HL-60 (cell line): ENCODE data around the gene CAMK2D.

ENCODE experiments used
- DNase-seq, 2 experiments: peaks; one replicate each; pipeline ENCODE4 v3.0.0-alpha.2; 2010 to 2020; ENCODE audit warnings: low read depth in 1 of 2, low spot score in 1 of 2
- H3K27ac ChIP-seq: fragments of 250-450 bp; sonication (Bioruptor Pico); replicated peaks from 2 replicates; pipeline ENCODE4 v1.5.1; 2020; ENCODE audit warnings: mild to moderate bottlenecking, moderate library complexity
- H3K27me3 ChIP-seq: fragments of 250-450 bp; sonication (Bioruptor Pico); 2 replicates; pipeline ENCODE4 v1.5.1; 2021; ENCODE audit warnings: mild to moderate bottlenecking, moderate library complexity; ENCODE audit not compliant: insufficient read depth, poor library complexity, severe bottlenecking
- H3K4me3 ChIP-seq: replicated peaks from 2 replicates; pipeline ENCODE4 v1.5.1; 2011; ENCODE audit warnings: mild to moderate bottlenecking, control low read depth, low read length; ENCODE audit not compliant: insufficient read depth
- CTCF ChIP-seq: IDR thresholded peaks from one replicate; pipeline ENCODE4 v1.5.1; 2011; ENCODE audit warnings: low read length, control low read depth, inconsistent platforms; ENCODE audit not compliant: insufficient read depth
- GABPA ChIP-seq: IDR thresholded peaks from 2 replicates; pipeline ENCODE4 v1.6.1; 2012; ENCODE audit warnings: low read depth
- POLR2AphosphoS5 ChIP-seq: IDR thresholded peaks from 2 replicates; pipeline ENCODE4 v1.6.1; 2012; ENCODE audit warnings: low read depth
- REST ChIP-seq: IDR thresholded peaks from 2 replicates; pipeline ENCODE4 v1.6.1; 2012; ENCODE audit warnings: low read depth; ENCODE audit not compliant: insufficient replicate concordance
- SPI1 ChIP-seq: IDR thresholded peaks from 2 replicates; pipeline ENCODE4 v1.6.1; 2012; ENCODE audit warnings: low read depth, mild to moderate bottlenecking, borderline replicate concordance

CAMK2D gene

GRCh38 chr4:113540859-113541258, 220.7 kb downstream of the CAMK2D start:
- no peak overlapping the region for H3K27ac ChIP-seq
- no peak for DNase-seq
- no peak overlapping the region for H3K4me3 ChIP-seq
- TF ChIP-seq GABPA (no peak), CTCF (no peak), POLR2AphosphoS5 (no peak), REST (no peak), SPI1 (no peak)
- no peaks in the 10 kb centered on the region for H3K27me3 ChIP-seq

- no peaks in the 10 kb centered on the region for H3K27me3 ChIP-seq
These were observed 222.1 kb downstream of the CAMK2D start for GRCh38 chr4:113539408-113539807.

GRCh38 chr4:113537628-113538027, 223.9 kb downstream of the CAMK2D start:
- no peak for DNase-seq
- no peak overlapping the region for H3K27ac ChIP-seq
- no peak overlapping the region for H3K4me3 ChIP-seq
- H3K27me3 ChIP-seq = no peaks in the 10 kb centered on the region
- TF ChIP-seq REST (no peak), POLR2AphosphoS5 (no peak), CTCF (no peak), GABPA (no peak), SPI1 (no peak)

More at GRCh38 chr4:113539408-113539807, 222.1 kb downstream of the CAMK2D start:
- TF ChIP-seq REST = no peak
- no peak for TF ChIP-seq POLR2AphosphoS5
- no peak for TF ChIP-seq GABPA
- no peak for TF ChIP-seq CTCF
- no peak for TF ChIP-seq SPI1
- Histone ChIP-seq H3K27ac (no peak overlapping the region), H3K4me3 (no peak overlapping the region)
- no peak for DNase-seq
